ENCODE data around the gene AKAP5. TPM values are rescaled to one million over a fixed set of nuclear protein-coding genes. Genes with fewer than 3 reads are reported as not detected.

The AKAP5 gene
- total and polyA plus RNA-seq, 2 of the 13 experiments (the other 11 are each of a cell fraction or from before 2014, with no cell fraction given), result 0.18 to 1.5 TPM

DNA sequence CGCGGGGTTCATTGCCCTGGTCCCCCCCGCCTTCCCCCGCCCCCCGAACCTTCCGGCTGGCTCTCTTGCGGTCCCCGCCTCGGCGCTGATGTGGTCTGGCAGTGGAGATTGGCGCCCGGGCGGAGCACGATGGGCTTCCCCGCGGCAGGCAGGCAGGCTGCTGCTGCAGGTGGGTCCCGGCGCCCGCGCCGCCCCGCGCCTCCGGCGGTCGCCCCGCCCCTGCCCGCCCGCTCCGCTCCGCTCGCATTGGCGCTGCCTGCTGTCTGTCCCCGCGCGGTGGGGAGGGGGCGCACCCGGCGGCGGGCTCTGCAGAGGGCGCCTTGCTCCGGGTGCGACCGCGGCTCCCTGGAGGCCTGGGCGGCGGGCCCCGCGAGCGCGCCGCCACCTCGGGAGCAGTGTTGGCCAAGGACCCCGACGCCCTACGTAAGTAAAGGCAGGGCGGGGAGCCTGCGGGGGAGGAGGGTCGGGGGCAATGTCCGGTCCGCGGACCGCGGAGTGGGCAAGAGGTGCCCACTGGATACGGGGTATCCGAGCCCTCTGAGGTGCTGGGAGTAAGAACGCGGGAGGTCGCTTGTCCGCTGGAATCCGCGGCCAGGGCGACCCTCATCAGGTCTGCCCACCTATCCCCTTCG, at the start of gene AKAP5 (continued):
- TF ChIP-seq PBX2 (CRISPR knock-in tag; IDR thresholded peaks at IDR 0.05) (peak; percentile 78), SIN3A (IDR thresholded peaks at IDR 0.05; ENCODE audit: borderline replicate concordance, low read depth, low read length) (no peak), ZKSCAN8 (CRISPR knock-in tag; IDR thresholded peaks at IDR 0.05; ENCODE audit: borderline replicate concordance) (no peak), SP2 (CRISPR knock-in tag; IDR thresholded peaks at IDR 0.05) (peak; percentile 85), ZNF563 (CRISPR knock-in tag; IDR thresholded peaks at IDR 0.05) (peak; percentile 60), CREB1 (IDR thresholded peaks at IDR 0.05) (no peak), CREB1 (CRISPR knock-in tag; IDR thresholded peaks at IDR 0.05) (no peak), STAG1 (CRISPR knock-in tag; IDR thresholded peaks at IDR 0.05) (0 out of 2 replicates have a peak, but pooled peaks have one; percentile 3), ZBTB7A (CRISPR knock-in tag; IDR thresholded peaks at IDR 0.05) (0 out of 2 replicates have a peak, but pooled peaks have one; percentile 15), ASH2L (IDR thresholded peaks at IDR 0.05; ENCODE audit: insufficient read length, low read depth, low read length) (peak; percentile 32), ZNF343 (CRISPR knock-in tag; IDR thresholded peaks at IDR 0.05) (peak; percentile 98), YEATS4 (CRISPR knock-in tag; IDR thresholded peaks at IDR 0.05; ENCODE audit: borderline replicate concordance) (peak; percentile 35; the same call in 1 of the 2 replicates), YY1 (IDR thresholded peaks at IDR 0.05; ENCODE audit: insufficient read depth, insufficient replicate concordance, low read depth, low read length) (peak; percentile 8), MEF2D (CRISPR knock-in tag; IDR thresholded peaks at IDR 0.05) (no peak), ZFX (CRISPR knock-in tag; IDR thresholded peaks at IDR 0.05; ENCODE audit: low read depth) (peak; percentile 42; the same call in 1 of the 2 replicates), CEBPB (IDR thresholded peaks at IDR 0.05; ENCODE audit: borderline replicate concordance, low read depth, low read length) (no peak), ZMYM4 (CRISPR knock-in tag; IDR thresholded peaks at IDR 0.05) (peak; percentile 56; the same call in 1 of the 2 replicates), SAP130 (CRISPR knock-in tag; IDR thresholded peaks at IDR 0.05; ENCODE audit: low read depth) (peak; percentile 22; the same call in 1 of the 2 replicates), SALL2 (CRISPR knock-in tag; IDR thresholded peaks at IDR 0.05) (no peak), GABPB1 (CRISPR knock-in tag; IDR thresholded peaks at IDR 0.05) (peak; percentile 15; the same call in 1 of the 2 replicates), HOXA5 (CRISPR knock-in tag; IDR thresholded peaks at IDR 0.05) (no peak), ARID4A (CRISPR knock-in tag; IDR thresholded peaks at IDR 0.05; ENCODE audit: borderline replicate concordance) (peak; percentile 57; the same call in 1 of the 2 replicates)
- TF ChIP-seq, protein P1, sequence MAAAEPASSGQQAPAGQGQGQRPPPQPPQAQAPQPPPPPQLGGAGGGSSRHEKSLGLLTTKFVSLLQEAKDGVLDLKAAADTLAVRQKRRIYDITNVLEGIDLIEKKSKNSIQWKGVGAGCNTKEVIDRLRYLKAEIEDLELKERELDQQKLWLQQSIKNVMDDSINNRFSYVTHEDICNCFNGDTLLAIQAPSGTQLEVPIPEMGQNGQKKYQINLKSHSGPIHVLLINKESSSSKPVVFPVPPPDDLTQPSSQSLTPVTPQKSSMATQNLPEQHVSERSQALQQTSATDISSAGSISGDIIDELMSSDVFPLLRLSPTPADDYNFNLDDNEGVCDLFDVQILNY (CRISPR knock-in tag; conservative IDR thresholded peaks at IDR 0.05), result 0 out of 2 replicates have a peak, but pooled peaks have one; percentile 18

All from HepG2 (cell line).